Measurements from ENCODE around the gene CHST6.

GRCh38 chr16:75457485-75458021 lies 37.7 kb downstream of the CHST6 start:
- TF ChIP-seq GATA2 (IDR thresholded peaks at IDR 0.05; ENCODE audit: low read depth, low read length): no peak
- no peak for TF ChIP-seq GATA3 (IDR thresholded peaks at IDR 0.05; ENCODE audit: low read depth, low read length)
